H9 (cell line): Measurements from ENCODE around the gene KCNG2. TPM values are rescaled to one million over a fixed set of nuclear protein-coding genes. Genes with fewer than 3 reads are reported as not detected.

Experiments
- DNase-seq: peaks from one replicate; pipeline ENCODE4 v3.0.0-alpha.2; 2017
- H2AFZ ChIP-seq: one replicate; pipeline ENCODE4 v1.6.1; 2013; ENCODE audit warnings: mild to moderate bottlenecking, low read length, control low read depth, moderate library complexity
- H2AK5ac ChIP-seq: 2 replicates; pipeline ENCODE4 v1.6.1; 2013; ENCODE audit warnings: low read length, control low read depth, mixed read lengths; ENCODE audit not compliant: insufficient read length
- H2BK120ac ChIP-seq: one replicate; pipeline ENCODE4 v1.6.1; 2013; ENCODE audit warnings: low read depth, mild to moderate bottlenecking, low read length, control low read depth, inconsistent platforms; ENCODE audit not compliant: poor library complexity, severe bottlenecking
- H2BK12ac ChIP-seq: 2 replicates; pipeline ENCODE4 v1.6.1; 2013; ENCODE audit warnings: low read length, control low read depth, mixed read lengths, low read depth; ENCODE audit not compliant: insufficient read length
- H2BK15ac ChIP-seq: 2 replicates; pipeline ENCODE4 v1.6.1; 2013; ENCODE audit warnings: low read depth, low read length, control low read depth
- H2BK20ac ChIP-seq: one replicate; pipeline ENCODE4 v1.6.1; 2013; ENCODE audit warnings: low read depth, mild to moderate bottlenecking, low read length, control low read depth, inconsistent platforms; ENCODE audit not compliant: poor library complexity, severe bottlenecking
- H2BK5ac ChIP-seq: 2 replicates; pipeline ENCODE4 v1.6.1; 2013; ENCODE audit warnings: low read length, control low read depth, mixed read lengths; ENCODE audit not compliant: insufficient read length
- H3K14ac ChIP-seq: 2 replicates; pipeline ENCODE4 v1.6.1; 2013; ENCODE audit warnings: low read length, control low read depth; ENCODE audit not compliant: insufficient read depth
- H3K18ac ChIP-seq: 2 replicates; pipeline ENCODE4 v1.6.1; 2013; ENCODE audit warnings: low read depth, mild to moderate bottlenecking, mixed read lengths, low read length, control low read depth; ENCODE audit not compliant: insufficient read length
- H3K23ac ChIP-seq: 2 replicates; pipeline ENCODE4 v1.6.1; 2013; ENCODE audit warnings: low read length, control low read depth, mixed read lengths, low read depth; ENCODE audit not compliant: insufficient read length
- H3K23me2 ChIP-seq: 2 replicates; pipeline ENCODE4 v1.6.1; 2013; ENCODE audit warnings: low read depth, mild to moderate bottlenecking, mixed read lengths, low read length, control low read depth; ENCODE audit not compliant: insufficient read length, poor library complexity, severe bottlenecking
- H3K27ac ChIP-seq: 2 replicates; pipeline ENCODE4 v1.5.1; 2013; ENCODE audit warnings: low read length, control low read depth, mixed read lengths, low read depth; ENCODE audit not compliant: insufficient read length
- H3K27me3 ChIP-seq: 2 replicates; pipeline ENCODE4 v1.6.1; 2013; ENCODE audit warnings: low read length, control low read depth, inconsistent platforms; ENCODE audit not compliant: insufficient read depth
- H3K4ac ChIP-seq: 2 replicates; pipeline ENCODE4 v1.6.1; 2013; ENCODE audit warnings: low read depth, mild to moderate bottlenecking, control low read depth, inconsistent platforms, low read length, moderate library complexity
- H3K4me1 ChIP-seq: 2 replicates; pipeline ENCODE4 v1.6.1; 2013; ENCODE audit warnings: low read length, control low read depth, inconsistent platforms; ENCODE audit not compliant: insufficient read depth
- H3K4me2 ChIP-seq: 2 replicates; pipeline ENCODE4 v1.6.1; 2013; ENCODE audit warnings: low read length, control low read depth, mixed read lengths; ENCODE audit not compliant: insufficient read length, insufficient read depth
- H3K56ac ChIP-seq: 2 replicates; pipeline ENCODE4 v1.6.1; 2013; ENCODE audit warnings: low read depth, mild to moderate bottlenecking, mixed read lengths, low read length, control low read depth; ENCODE audit not compliant: insufficient read length
- H3K79me1 ChIP-seq: 2 replicates; pipeline ENCODE4 v1.6.1; 2013; ENCODE audit warnings: low read depth, mild to moderate bottlenecking, moderate library complexity, low read length, control low read depth, inconsistent platforms; ENCODE audit not compliant: insufficient read depth, poor library complexity, severe bottlenecking
- H3K79me2 ChIP-seq: 2 replicates; pipeline ENCODE4 v1.6.1; 2013; ENCODE audit warnings: low read length, control low read depth, inconsistent platforms; ENCODE audit not compliant: insufficient read depth
- H3K9ac ChIP-seq: 2 replicates; pipeline ENCODE4 v1.6.1; 2013; ENCODE audit warnings: low read length, control low read depth, mixed read lengths; ENCODE audit not compliant: insufficient read length; ENCODE audit errors: extremely low read depth
- H3K9me3 ChIP-seq: one replicate; pipeline ENCODE4 v1.6.1; 2013; ENCODE audit warnings: low read depth, low read length, inconsistent platforms; ENCODE audit not compliant: control insufficient read depth
- H3T11ph ChIP-seq: one replicate; pipeline ENCODE4 v1.6.1; 2013; ENCODE audit warnings: mild to moderate bottlenecking, low read length, control low read depth, inconsistent platforms
- H4K20me1 ChIP-seq: one replicate; pipeline ENCODE4 v1.6.1; 2013; ENCODE audit not compliant: control insufficient read depth, insufficient read length, insufficient read depth
- H4K5ac ChIP-seq: 2 replicates; pipeline ENCODE4 v1.6.1; 2013; ENCODE audit warnings: low read depth, mild to moderate bottlenecking, mixed read lengths, low read length, control low read depth; ENCODE audit not compliant: insufficient read length
- H4K8ac ChIP-seq: replicated peaks from 2 replicates; pipeline ENCODE4 v1.6.1; 2013; ENCODE audit warnings: low read length, control low read depth, mixed read lengths, low read depth; ENCODE audit not compliant: insufficient read length
- H4K91ac ChIP-seq: 2 replicates; pipeline ENCODE4 v1.6.1; 2013; ENCODE audit warnings: low read depth, mild to moderate bottlenecking, moderate library complexity, mixed read lengths, low read length, control low read depth; ENCODE audit not compliant: insufficient read length
- H3K27ac Mint-ChIP-seq, 3 experiments: 2 replicates in 2 of 3; 3 replicates in 1 of 3; pipeline ENCODE4 v1.8.0; 2020 to 2021; ENCODE audit warnings: mixed read lengths in 3 of 3, mild to moderate bottlenecking in 1 of 3, moderate library complexity in 1 of 3
- H3K27me3 Mint-ChIP-seq: 2 replicates; pipeline ENCODE4 v1.8.0; 2021; ENCODE audit warnings: low read depth, mild to moderate bottlenecking, moderate library complexity, mixed read lengths
- H3K36me3 Mint-ChIP-seq, 3 experiments: 2 replicates in 2 of 3; 3 replicates in 1 of 3; pipeline ENCODE4 v1.8.0; 2020 to 2021; ENCODE audit warnings: low read depth in 3 of 3, mixed read lengths in 3 of 3; ENCODE audit not compliant: insufficient read depth in 1 of 3
- H3K4me1 Mint-ChIP-seq, 2 experiments: 2 replicates each; pipeline ENCODE4 v1.8.0; 2020; ENCODE audit warnings: mixed read lengths in 2 of 2
- H3K4me3 Mint-ChIP-seq, 2 experiments: 2 replicates in 1 of 2; 3 replicates in 1 of 2; pipeline ENCODE4 v1.8.0; 2020 to 2021; ENCODE audit warnings: mild to moderate bottlenecking in 2 of 2, mixed read lengths in 2 of 2, moderate library complexity in 1 of 2
- H3K9me3 Mint-ChIP-seq, 2 experiments: 2 replicates in 1 of 2; 3 replicates in 1 of 2; pipeline ENCODE4 v1.8.0; 2020; ENCODE audit warnings: mild to moderate bottlenecking in 2 of 2, mixed read lengths in 2 of 2, moderate library complexity in 1 of 2
- WGBS: extraction: QIAGEN DNeasy Blood & Tissue Kit; methylation state at CpG from one replicate; pipeline ENCODE4 v1.1.7; 2013; ENCODE audit warnings: missing lambda C conversion rate, low lambda C conversion rate, mixed read lengths; ENCODE audit not compliant: insufficient read length; ENCODE audit errors: extremely low coverage; 5-methylcytosine and 5-hydroxymethylcytosine counted together
- total RNA-seq: library from RNA; stranded (reverse); gene quantifications from 2 replicates; pipeline ENCODE4 v1.2.1, GENCODE V29; 2021
- TF ChIP-seq, protein P1 (sequence below): fragments of 200-600 bp; sonication (generic); conservative IDR thresholded peaks from 3 replicates; pipeline ENCODE4 v1.8.0; 2021; ENCODE audit warnings: antibody characterized with exemption, mild to moderate bottlenecking

KCNG2 gene
- total RNA-seq, 1 experiment from 2014 or later: 0.15 TPM

DNA sequence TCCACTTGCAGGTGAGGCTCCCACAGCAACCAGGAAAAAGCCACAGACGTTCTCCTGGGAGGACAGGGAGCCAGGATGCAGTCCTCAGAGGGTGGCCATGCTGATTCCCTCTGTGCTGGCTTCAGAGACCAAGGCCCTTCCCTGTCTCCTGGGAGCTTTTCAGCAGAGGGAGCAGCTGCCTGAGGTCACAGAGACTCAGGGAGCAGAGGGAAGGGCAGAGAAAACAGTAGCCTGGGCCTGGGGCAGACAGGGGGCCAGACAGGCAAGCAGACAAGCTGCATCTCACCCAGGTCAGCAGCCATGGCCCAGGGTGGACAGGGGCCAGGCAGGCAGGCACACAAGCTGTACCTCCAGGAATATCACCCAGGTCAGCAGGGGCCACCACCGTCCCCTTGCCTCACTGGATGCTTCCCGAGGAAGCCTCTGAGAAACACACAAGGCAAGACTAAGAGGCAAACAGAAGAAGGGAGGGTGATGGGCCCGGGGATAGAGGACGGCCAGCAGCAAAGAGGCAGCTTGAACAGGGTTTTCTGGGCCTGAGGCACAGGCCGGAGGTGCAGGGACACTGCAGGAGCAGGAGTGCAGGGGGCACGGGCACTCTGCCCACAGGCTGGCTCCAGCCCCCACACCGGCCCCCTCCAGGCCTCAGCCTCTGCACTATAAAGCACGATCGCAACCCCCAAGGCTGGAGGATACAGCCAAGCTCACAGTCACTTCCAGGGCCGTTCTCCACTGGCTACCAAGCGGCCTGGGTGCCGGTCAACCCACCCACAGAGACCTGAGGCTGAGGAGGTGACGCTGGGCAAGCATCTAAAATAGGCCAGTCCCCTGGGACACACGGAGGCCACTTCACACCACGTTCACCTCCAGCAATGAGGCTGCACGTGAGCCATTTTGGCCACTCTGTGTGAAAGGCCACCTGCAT lies 147.6 kb downstream of the KCNG2 start:
- H3K9me3 Mint-ChIP-seq: no peaks in the 10 kb centered on the region
- no peak overlapping the region for H3K27ac ChIP-seq

More for the DNA sequence above, 147.6 kb downstream of the KCNG2 start:
- H3K4me2 ChIP-seq: no peak overlapping the region
- no peaks in the 10 kb centered on the region for H3K9me3 ChIP-seq
- H2BK120ac ChIP-seq: no peak overlapping the region
- H2BK15ac ChIP-seq: no peak overlapping the region
- H3T11ph ChIP-seq: no peak overlapping the region
- Mint-ChIP-seq H3K36me3 (peaks cover 0 to 11% (median 3%) of the 10 kb centered on the region in 3 experiments; a peak in 3 of 7 replicates), H3K27ac (no peak overlapping the region), H3K4me1 (peaks cover 8 to 24% of the 10 kb centered on the region in 2 experiments), H3K27me3 (peaks cover 25% of the 10 kb centered on the region), H3K4me3 (no peak overlapping the region)
- no peak overlapping the region for H2BK12ac ChIP-seq
- no peak overlapping the region for H3K4ac ChIP-seq
- no peak overlapping the region for H4K5ac ChIP-seq
- H4K20me1 ChIP-seq: no peaks in the 10 kb centered on the region
- H4K91ac ChIP-seq: no peak overlapping the region
- H3K14ac ChIP-seq: no peak overlapping the region; the same call in 1 of the 2 replicates
- H4K8ac ChIP-seq: no peak overlapping the region
- no peak overlapping the region for H2AFZ ChIP-seq
- no peak overlapping the region for H2AK5ac ChIP-seq
- H2BK5ac ChIP-seq: no peak overlapping the region
- DNase-seq: peak; percentile 24
- no peak overlapping the region for H3K56ac ChIP-seq
- H3K23ac ChIP-seq: no peak overlapping the region
- H3K4me1 ChIP-seq: no peaks in the 10 kb centered on the region
- H2BK20ac ChIP-seq: no peak overlapping the region
- peaks cover 3% of the 10 kb centered on the region; the same call in 1 of the 2 replicates for H3K27me3 ChIP-seq
- H3K23me2 ChIP-seq: no peaks in the 10 kb centered on the region
- H3K79me1 ChIP-seq: no peaks in the 10 kb centered on the region
- H3K18ac ChIP-seq: no peak overlapping the region
- TF ChIP-seq, protein P1, sequence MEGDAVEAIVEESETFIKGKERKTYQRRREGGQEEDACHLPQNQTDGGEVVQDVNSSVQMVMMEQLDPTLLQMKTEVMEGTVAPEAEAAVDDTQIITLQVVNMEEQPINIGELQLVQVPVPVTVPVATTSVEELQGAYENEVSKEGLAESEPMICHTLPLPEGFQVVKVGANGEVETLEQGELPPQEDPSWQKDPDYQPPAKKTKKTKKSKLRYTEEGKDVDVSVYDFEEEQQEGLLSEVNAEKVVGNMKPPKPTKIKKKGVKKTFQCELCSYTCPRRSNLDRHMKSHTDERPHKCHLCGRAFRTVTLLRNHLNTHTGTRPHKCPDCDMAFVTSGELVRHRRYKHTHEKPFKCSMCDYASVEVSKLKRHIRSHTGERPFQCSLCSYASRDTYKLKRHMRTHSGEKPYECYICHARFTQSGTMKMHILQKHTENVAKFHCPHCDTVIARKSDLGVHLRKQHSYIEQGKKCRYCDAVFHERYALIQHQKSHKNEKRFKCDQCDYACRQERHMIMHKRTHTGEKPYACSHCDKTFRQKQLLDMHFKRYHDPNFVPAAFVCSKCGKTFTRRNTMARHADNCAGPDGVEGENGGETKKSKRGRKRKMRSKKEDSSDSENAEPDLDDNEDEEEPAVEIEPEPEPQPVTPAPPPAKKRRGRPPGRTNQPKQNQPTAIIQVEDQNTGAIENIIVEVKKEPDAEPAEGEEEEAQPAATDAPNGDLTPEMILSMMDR: no peak
- no peaks in the 10 kb centered on the region for H3K79me2 ChIP-seq
- H3K9ac ChIP-seq: no peak overlapping the region
- no CpG with 5 or more reads among the region's 17 CpGs for WGBS
